ENCODE results near the gene HS3ST4.

DNA sequence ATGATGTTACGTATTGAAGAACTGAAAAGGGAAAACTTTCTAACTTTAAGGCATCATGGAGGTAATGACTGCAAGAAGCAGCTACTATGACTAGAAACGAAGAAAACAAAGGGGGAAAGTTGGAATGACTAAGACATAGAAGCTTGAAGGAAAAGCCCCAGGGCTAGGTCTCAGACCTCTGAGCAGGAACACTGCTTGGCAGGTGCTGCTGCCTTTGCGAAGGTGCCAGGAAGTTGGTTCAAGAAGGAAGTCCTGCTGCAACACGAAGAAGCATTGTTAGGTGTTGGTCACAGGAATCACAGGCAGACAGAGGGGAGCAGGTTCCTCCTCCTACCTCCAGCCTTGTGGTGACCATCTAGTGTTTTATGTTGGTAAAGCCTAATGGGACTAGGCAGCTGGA lies 48.1 kb upstream of the HS3ST4 start:
- TF ChIP-seq, protein P1, sequence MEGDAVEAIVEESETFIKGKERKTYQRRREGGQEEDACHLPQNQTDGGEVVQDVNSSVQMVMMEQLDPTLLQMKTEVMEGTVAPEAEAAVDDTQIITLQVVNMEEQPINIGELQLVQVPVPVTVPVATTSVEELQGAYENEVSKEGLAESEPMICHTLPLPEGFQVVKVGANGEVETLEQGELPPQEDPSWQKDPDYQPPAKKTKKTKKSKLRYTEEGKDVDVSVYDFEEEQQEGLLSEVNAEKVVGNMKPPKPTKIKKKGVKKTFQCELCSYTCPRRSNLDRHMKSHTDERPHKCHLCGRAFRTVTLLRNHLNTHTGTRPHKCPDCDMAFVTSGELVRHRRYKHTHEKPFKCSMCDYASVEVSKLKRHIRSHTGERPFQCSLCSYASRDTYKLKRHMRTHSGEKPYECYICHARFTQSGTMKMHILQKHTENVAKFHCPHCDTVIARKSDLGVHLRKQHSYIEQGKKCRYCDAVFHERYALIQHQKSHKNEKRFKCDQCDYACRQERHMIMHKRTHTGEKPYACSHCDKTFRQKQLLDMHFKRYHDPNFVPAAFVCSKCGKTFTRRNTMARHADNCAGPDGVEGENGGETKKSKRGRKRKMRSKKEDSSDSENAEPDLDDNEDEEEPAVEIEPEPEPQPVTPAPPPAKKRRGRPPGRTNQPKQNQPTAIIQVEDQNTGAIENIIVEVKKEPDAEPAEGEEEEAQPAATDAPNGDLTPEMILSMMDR (IDR thresholded peaks at IDR 0.05), result no peak
- TF ChIP-seq EP300 (IDR thresholded peaks at IDR 0.05) (no peak), POLR2A (IDR thresholded peaks at IDR 0.05) (no peak)
